Measurements from ENCODE around the gene HID1. TPM values are rescaled to one million over a fixed set of nuclear protein-coding genes. Genes with fewer than 3 reads are reported as not detected.

HID1 gene, protein sequence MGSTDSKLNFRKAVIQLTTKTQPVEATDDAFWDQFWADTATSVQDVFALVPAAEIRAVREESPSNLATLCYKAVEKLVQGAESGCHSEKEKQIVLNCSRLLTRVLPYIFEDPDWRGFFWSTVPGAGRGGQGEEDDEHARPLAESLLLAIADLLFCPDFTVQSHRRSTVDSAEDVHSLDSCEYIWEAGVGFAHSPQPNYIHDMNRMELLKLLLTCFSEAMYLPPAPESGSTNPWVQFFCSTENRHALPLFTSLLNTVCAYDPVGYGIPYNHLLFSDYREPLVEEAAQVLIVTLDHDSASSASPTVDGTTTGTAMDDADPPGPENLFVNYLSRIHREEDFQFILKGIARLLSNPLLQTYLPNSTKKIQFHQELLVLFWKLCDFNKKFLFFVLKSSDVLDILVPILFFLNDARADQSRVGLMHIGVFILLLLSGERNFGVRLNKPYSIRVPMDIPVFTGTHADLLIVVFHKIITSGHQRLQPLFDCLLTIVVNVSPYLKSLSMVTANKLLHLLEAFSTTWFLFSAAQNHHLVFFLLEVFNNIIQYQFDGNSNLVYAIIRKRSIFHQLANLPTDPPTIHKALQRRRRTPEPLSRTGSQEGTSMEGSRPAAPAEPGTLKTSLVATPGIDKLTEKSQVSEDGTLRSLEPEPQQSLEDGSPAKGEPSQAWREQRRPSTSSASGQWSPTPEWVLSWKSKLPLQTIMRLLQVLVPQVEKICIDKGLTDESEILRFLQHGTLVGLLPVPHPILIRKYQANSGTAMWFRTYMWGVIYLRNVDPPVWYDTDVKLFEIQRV
- 15.4 to 22.7 TPM (median 20.5 TPM) in 5 replicates for total RNA-seq (2022; extraction: Qiagen RNA extraction)

GRCh38 chr17:74972107-74972972 is at the start of gene HID1:
Gene HID1 (minus strand): TSS chr17:74972759. CDS start chr17:74972656, 103 bp downstream.

DNA sequence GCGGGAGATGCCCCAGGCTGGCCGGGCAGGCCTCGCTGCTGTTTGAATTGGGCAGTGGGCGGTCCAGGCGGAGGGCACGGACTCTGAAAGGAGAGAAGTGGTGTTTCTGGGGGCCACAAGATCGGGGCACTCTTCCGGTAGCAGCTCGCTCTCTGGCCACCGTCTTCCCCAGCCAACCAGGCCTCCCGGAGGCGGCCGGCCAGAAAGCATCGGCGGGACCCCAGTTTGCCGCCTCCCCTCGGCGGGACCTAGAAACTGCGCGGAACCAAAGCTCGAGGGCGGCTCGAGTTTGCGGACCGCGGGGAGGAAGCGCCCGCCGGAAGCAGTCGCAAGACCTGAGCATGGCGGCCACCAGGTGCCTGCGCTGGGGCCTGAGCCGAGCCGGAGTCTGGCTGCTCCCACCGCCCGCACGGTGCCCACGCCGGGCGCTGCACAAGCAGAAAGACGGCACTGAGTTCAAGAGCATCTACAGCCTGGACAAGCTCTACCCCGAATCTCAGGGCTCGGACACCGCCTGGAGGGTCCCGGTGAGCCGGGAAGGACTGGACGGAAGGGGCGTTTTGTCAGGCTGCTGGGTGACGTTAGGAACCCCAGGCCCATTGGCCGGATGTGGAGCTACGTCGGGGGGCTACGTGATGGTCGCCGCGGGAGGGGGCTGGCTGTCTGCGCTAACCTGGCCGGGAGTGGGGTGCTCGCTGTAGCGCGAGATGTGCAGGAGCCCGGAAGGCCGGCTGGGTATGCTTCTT is 40.0 kb upstream of the HID1 start, which contains the start of gene MRPL58:
Gene MRPL58 (plus strand): TSS at position 325 of the 746 bp plus-strand sequence. CDS start 17 bp downstream, at position 342.

DNA sequence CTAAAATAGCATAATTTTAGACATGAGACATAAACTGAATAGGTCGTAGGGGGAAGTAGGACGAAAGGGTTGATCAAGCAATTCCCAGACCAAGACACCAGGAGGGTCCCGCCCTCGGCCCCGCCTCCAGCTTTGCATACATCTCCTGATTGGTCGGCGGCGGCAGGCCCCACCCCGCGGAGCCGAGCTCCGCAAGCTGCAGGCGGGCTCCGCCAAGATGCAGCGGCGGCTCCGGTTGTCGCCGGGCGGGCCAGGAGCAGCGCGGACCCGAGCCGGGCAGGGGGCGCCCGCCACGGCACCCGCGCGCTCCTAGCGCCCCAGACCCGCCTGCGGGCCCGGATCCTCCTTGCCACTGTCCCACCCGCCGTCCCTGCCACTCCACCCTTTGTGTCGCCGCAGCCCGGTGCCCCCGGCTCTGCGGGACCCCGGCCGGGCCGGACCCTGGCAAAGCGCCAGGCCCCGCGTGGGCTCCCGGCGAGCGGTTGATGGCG is 14.9 kb upstream of the HID1 start, which contains the start of gene CDR2L:
Gene CDR2L (plus strand): TSS at position 215 of the 491 bp plus-strand sequence. CDS start 412 bp downstream, outside the sequence.

GRCh38 chr17:74935585-74936469 is 36.7 kb downstream of the HID1 start, which contains the start of gene OTOP3:
Gene OTOP3 (plus strand): TSS chr17:74935898. CDS start chr17:74935922, 24 bp downstream.

DNA sequence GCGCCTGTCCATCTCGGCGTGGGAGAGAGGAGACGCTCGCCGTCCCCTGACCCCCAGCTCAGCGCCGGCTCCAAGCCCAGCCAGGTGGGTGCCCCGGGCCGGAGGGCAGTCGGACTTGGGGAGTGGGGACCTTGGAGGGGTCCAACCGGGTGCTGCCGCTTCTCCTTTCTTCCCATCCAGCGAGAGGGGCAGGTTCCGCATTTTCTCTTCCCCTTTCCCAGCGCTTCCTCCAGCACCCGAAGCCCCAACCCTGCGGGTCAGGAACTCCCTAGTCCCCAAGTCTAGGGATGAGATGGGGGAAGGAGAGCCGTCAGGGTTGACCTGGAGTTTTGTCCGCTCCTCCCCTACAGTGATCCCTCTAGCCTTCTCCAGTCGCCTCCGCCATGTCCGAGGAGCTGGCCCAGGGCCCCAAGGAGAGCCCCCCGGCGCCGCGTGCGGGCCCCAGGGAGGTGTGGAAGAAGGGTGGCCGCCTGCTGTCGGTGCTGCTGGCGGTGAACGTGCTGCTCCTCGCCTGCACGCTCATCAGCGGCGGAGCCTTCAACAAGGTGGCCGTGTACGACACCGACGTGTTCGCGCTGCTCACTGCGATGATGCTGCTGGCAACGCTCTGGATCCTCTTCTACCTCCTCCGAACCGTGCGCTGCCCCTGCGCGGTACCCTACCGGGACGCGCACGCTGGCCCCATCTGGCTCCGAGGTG is 48.2 kb downstream of the HID1 start, which contains the start of gene OTOP2:
Gene OTOP2 (plus strand): TSS at position 24 of the 699 bp plus-strand sequence. CDS start 360 bp downstream, at position 384.

GRCh38 chr17:74922694-74923537 is 49.6 kb downstream of the HID1 start, which contains the start of gene USH1G:
Gene USH1G (minus strand): TSS chr17:74923255. CDS start chr17:74923073, 182 bp downstream.

Other genes starting within 250 kb of the HID1 start
- 0.83 to 1.2 TPM (median 1.2 TPM) in 5 replicates for gene RAB37, start 235.5 kb downstream of the HID1 start, total RNA-seq (2022; extraction: Qiagen RNA extraction)
- 30.9 to 53.3 TPM (median 51.1 TPM) in 5 replicates for gene NHERF1, start 224.1 kb downstream of the HID1 start, total RNA-seq (2022; extraction: Qiagen RNA extraction)
- gene NAT9, start 196.4 kb downstream of the HID1 start, total RNA-seq (2022; extraction: Qiagen RNA extraction) = 45.4 to 52.5 TPM (median 47.2 TPM) in 5 replicates
- gene GRIN2C, start 112.9 kb downstream of the HID1 start, total RNA-seq (2022; extraction: Qiagen RNA extraction) = 0.06 to 0.40 TPM (median 0.18 TPM) in 5 replicates
- gene FDXR, start 99.8 kb downstream of the HID1 start, total RNA-seq (2022; extraction: Qiagen RNA extraction) = 43.0 to 66.9 TPM (median 58.2 TPM) in 5 replicates
- gene FADS6, start 79.1 kb downstream of the HID1 start, total RNA-seq (2022; extraction: Qiagen RNA extraction) = 0.03 TPM in 1 of 5 replicates, not detected in the others
- gene USH1G, start 49.5 kb downstream of the HID1 start, total RNA-seq (2022; extraction: Qiagen RNA extraction) = 0.06 to 0.15 TPM (median 0.12 TPM) in 5 replicates
- gene OTOP2, start 48.5 kb downstream of the HID1 start, total RNA-seq (2022; extraction: Qiagen RNA extraction) = 0.04 to 0.09 TPM (median 0.06 TPM) in 4 of 5 replicates, not detected in the other
- gene OTOP3, start 36.9 kb downstream of the HID1 start, total RNA-seq (2022; extraction: Qiagen RNA extraction) = not detected in 5 replicates
- gene CDR2L, start 14.9 kb upstream of the HID1 start, total RNA-seq (2022; extraction: Qiagen RNA extraction) = 61.8 to 95.0 TPM (median 90.1 TPM) in 5 replicates
- gene MRPL58, start 39.9 kb upstream of the HID1 start, total RNA-seq (2022; extraction: Qiagen RNA extraction) = 75.2 to 81.8 TPM (median 75.7 TPM) in 5 replicates
- gene ATP5PD, start 74.2 kb upstream of the HID1 start, total RNA-seq (2022; extraction: Qiagen RNA extraction) = 441 to 627 TPM (median 467 TPM) in 5 replicates
- gene KCTD2, start 74.5 kb upstream of the HID1 start, total RNA-seq (2022; extraction: Qiagen RNA extraction) = 28.7 to 33.4 TPM (median 32.0 TPM) in 5 replicates
- 18.7 to 33.7 TPM (median 28.8 TPM) in 5 replicates for gene SLC16A5, start 115.2 kb upstream of the HID1 start, total RNA-seq (2022; extraction: Qiagen RNA extraction)
- gene ARMC7, start 137.2 kb upstream of the HID1 start, total RNA-seq (2022; extraction: Qiagen RNA extraction) = 15.6 to 21.9 TPM (median 16.6 TPM) in 5 replicates
- gene NT5C, start 159.0 kb upstream of the HID1 start, total RNA-seq (2022; extraction: Qiagen RNA extraction) = 87.1 to 129 TPM (median 120 TPM) in 5 replicates
- gene JPT1, start 181.8 kb upstream of the HID1 start, total RNA-seq (2022; extraction: Qiagen RNA extraction) = 672 to 869 TPM (median 737 TPM) in 5 replicates
- 381 to 425 TPM (median 407 TPM) in 5 replicates for gene SUMO2, start 210.2 kb upstream of the HID1 start, total RNA-seq (2022; extraction: Qiagen RNA extraction)
- 81.9 to 92.7 TPM (median 88.3 TPM) in 5 replicates for gene NUP85, start 232.9 kb upstream of the HID1 start, total RNA-seq (2022; extraction: Qiagen RNA extraction)

Measured in A549 treated with dexamethasone at 1 μM for 4 hours (cell line).